ENCODE data around the gene RGS13.

- TF ChIP-seq CTCF (IDR thresholded peaks at IDR 0.05) (no peak), POLR2A (IDR thresholded peaks at IDR 0.05) (no peak), EP300 (IDR thresholded peaks at IDR 0.05) (no peak), POLR2AphosphoS5 (IDR thresholded peaks at IDR 0.05) (no peak)
Measured at GRCh38 chr1:192595299-192595698, 40.6 kb upstream of the RGS13 start.

Measured in suprapubic skin (tissue), 4 donors.